Vagina (tissue), 2 donors: ENCODE measurements around the gene SERPINI1. TPM values are rescaled to one million over a fixed set of nuclear protein-coding genes. Genes with fewer than 3 reads are reported as not detected.

ENCODE experiments used
- DNase-seq, 2 donors: peaks; one replicate each; pipeline ENCODE4 v3.0.0-alpha.2; 2017; ENCODE audit errors: extremely low spot score in 2 of 2
- H3K27ac ChIP-seq: fragments of 200-600 bp; sonication (generic); one replicate; pipeline ENCODE4 v1.5.1; 2019
- H3K27me3 ChIP-seq: fragments of 200-600 bp; sonication (generic); one replicate; pipeline ENCODE4 v1.5.1; 2019
- H3K36me3 ChIP-seq, 2 donors: fragments of 200-600 bp; sonication (generic); one replicate each; pipeline ENCODE4 v1.5.1; 2017 to 2019
- H3K4me1 ChIP-seq: fragments of 200-600 bp; sonication (generic); one replicate; pipeline ENCODE4 v1.5.1; 2019
- H3K4me3 ChIP-seq, 2 donors: fragments of 200-600 bp; sonication (generic); 1 replicate in 1 of 2; 2 replicates in 1 of 2; pipeline ENCODE4 v1.5.1; 2016 to 2019
- H3K9me3 ChIP-seq: fragments of 200-600 bp; sonication (generic); one replicate; pipeline ENCODE4 v1.5.1; 2019
- CTCF ChIP-seq, 3 experiments: fragments of 450-650 bp in 2 of 3; fragments of 200-600 bp in 1 of 3; sonication (generic) in 1 of 3; IDR thresholded peaks; one replicate each; pipeline ENCODE4 v1.5.1; 2017 to 2019; ENCODE audit warnings: antibody characterized with exemption in 3 of 3, mild to moderate bottlenecking in 2 of 3, moderate library complexity in 2 of 3
- POLR2A ChIP-seq, 2 donors: fragments of 450-650 bp; IDR thresholded peaks; one replicate each; pipeline ENCODE4 v1.6.1; 2017; ENCODE audit warnings: antibody characterized with exemption in 2 of 2, mild to moderate bottlenecking in 2 of 2, moderate library complexity in 2 of 2
- POLR2AphosphoS5 ChIP-seq, 2 donors: sonication (generic); formaldehyde crosslinking; IDR thresholded peaks; one replicate each; pipeline ENCODE4 v1.9.0; 2017; ENCODE audit warnings: antibody characterized with exemption in 2 of 2, mild to moderate bottlenecking in 2 of 2, low read depth in 1 of 2; ENCODE audit not compliant: insufficient read depth in 1 of 2
- intact Hi-C: fragments of 100-400 bp; cut with DNase I; formaldehyde crosslinking; loops from one replicate; pipeline ENCODE4 v1.15.1; 2023
- total RNA-seq: library from RNA; depleted of rRNA; stranded (reverse); fragments of >200 nt; gene quantifications from one replicate; pipeline ENCODE4 v1.2.3, GENCODE V29; 2016

The SERPINI1 gene
- total RNA-seq, 1 donor from 2014 or later: 13.8 TPM

DNA sequence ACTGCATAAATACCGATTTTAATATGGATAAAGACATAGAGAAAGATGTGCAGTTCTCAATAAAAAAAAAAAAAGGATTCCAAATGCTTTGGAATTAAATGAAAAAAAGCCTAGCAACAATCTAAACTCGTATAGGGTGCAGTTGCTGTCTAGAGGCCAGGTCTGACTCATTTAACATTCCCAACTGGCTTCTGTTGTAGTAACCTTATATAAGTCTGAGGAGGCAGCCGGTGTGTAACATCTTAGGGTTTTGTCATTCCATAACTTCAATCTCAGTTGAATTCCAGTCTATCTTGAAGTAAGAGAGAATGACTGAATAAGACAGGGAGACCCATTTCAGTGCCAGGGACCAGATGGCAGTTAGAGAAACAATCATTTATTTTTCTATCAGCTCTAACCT, 7.3 kb upstream of the SERPINI1 start:
- Histone ChIP-seq H3K36me3 (no peaks in the 10 kb centered on the region), H3K4me3 (no peak overlapping the region), H3K27me3 (no peaks in the 10 kb centered on the region), H3K9me3 (no peaks in the 10 kb centered on the region), H3K4me1 (peaks cover 18% of the 10 kb centered on the region), H3K27ac (no peak overlapping the region)
- intact Hi-C loops: no loop called here
- TF ChIP-seq POLR2A (IDR thresholded peaks at IDR 0.05): no peak
- no peak for TF ChIP-seq CTCF (IDR thresholded peaks at IDR 0.05)
- DNase-seq: no peak

DNA sequence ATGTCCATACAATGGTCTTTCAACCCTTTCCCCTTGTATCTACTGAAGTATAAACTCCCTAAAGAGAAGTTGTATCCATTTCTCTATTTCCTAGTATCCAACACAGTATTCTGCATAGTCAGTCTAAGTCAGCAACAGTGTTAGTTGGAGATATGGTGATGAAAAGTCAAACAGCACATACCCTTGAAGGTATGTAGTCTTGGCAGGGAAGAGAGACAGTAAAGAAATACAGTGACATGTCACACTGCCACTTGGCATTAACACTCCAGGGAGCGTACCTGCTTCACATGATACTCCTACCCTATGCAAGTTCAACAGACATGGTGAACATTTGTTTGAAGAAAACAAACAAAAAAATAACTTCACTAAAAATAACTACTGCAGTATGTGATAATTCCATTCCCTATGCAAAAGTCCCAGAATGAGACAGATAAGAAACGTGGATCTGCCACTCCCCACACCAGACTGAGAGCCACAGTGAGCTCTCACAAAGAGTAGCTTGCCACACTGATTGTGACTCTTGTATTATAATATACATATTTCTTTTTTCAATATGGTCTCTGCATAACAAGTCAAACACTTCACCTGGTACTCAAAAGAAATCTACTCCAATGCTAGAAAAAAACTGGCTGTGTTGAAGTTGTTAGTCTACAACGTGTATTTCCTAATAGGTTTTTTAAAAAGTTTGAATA, 6.7 kb upstream of the SERPINI1 start:
- intact Hi-C loops: no loop called here
- H3K4me3 ChIP-seq: no peak overlapping the region
- no peak overlapping the region for H3K27ac ChIP-seq
- no peaks in the 10 kb centered on the region for H3K36me3 ChIP-seq
- no peak for DNase-seq
- H3K4me1 ChIP-seq: peaks cover 24% of the 10 kb centered on the region
- H3K9me3 ChIP-seq: no peaks in the 10 kb centered on the region
- H3K27me3 ChIP-seq: no peaks in the 10 kb centered on the region
- no peak for TF ChIP-seq POLR2AphosphoS5 (IDR thresholded peaks at IDR 0.05; ENCODE audit: insufficient read depth in 1 of 2, low read depth in 1 of 2)
- no peak for TF ChIP-seq CTCF (IDR thresholded peaks at IDR 0.05)
- TF ChIP-seq POLR2A (IDR thresholded peaks at IDR 0.05): no peak

- no peaks in the 10 kb centered on the region for H3K9me3 ChIP-seq
Measured at GRCh38 chr3:167729591-167729990, 5.9 kb upstream of the SERPINI1 start.

DNA sequence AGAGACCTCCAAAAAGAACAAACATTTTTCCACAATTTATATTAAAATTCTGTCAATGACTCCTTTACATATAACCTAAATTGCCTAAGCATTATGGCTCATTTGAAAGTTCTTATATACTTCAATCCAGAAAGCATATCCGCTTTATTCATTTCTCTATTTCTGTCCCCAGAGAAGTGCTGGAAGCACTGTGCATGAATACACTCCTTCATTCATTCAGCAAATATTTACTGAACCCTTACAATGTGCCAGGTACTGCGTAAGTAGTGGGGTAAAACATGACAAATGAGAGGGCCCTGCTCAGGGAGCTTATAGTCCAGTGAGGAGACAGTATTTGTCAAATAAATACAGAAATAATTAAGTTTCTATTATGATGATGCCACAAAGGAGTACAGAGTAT, 4.1 kb upstream of the SERPINI1 start:
- H3K4me1 ChIP-seq: peaks cover 36% of the 10 kb centered on the region
- TF ChIP-seq POLR2AphosphoS5 (IDR thresholded peaks at IDR 0.05; ENCODE audit: insufficient read depth in 1 of 2, low read depth in 1 of 2): no peak
- no peak for TF ChIP-seq POLR2A (IDR thresholded peaks at IDR 0.05)
- no peak for TF ChIP-seq CTCF (IDR thresholded peaks at IDR 0.05)
- H3K27ac ChIP-seq: no peak overlapping the region
- no peaks in the 10 kb centered on the region for H3K36me3 ChIP-seq
- intact Hi-C loops: no loop called here
- no peaks in the 10 kb centered on the region for H3K27me3 ChIP-seq
- DNase-seq: no peak
- H3K4me3 ChIP-seq: no peak overlapping the region
- no peaks in the 10 kb centered on the region for H3K9me3 ChIP-seq

More at GRCh38 chr3:167729591-167729990, 5.9 kb upstream of the SERPINI1 start:
- DNase-seq: no peak
- intact Hi-C loops: no loop called here
- no peaks in the 10 kb centered on the region for H3K36me3 ChIP-seq
- H3K27ac ChIP-seq: no peak overlapping the region
- TF ChIP-seq CTCF (IDR thresholded peaks at IDR 0.05) (no peak), POLR2A (IDR thresholded peaks at IDR 0.05) (no peak), POLR2AphosphoS5 (IDR thresholded peaks at IDR 0.05; ENCODE audit: insufficient read depth in 1 of 2, low read depth in 1 of 2) (no peak)
- no peaks in the 10 kb centered on the region for H3K27me3 ChIP-seq
- H3K4me1 ChIP-seq: peaks cover 30% of the 10 kb centered on the region
- no peak overlapping the region for H3K4me3 ChIP-seq

GRCh38 chr3:167732313-167733065, 3.0 kb upstream of the SERPINI1 start:
- Histone ChIP-seq H3K27ac (no peak overlapping the region), H3K4me1 (peaks cover 46% of the 10 kb centered on the region), H3K4me3 (no peak overlapping the region), H3K9me3 (no peaks in the 10 kb centered on the region), H3K36me3 (no peaks in the 10 kb centered on the region), H3K27me3 (no peaks in the 10 kb centered on the region)
- DNase-seq: no peak
- TF ChIP-seq POLR2AphosphoS5 (IDR thresholded peaks at IDR 0.05; ENCODE audit: insufficient read depth in 1 of 2, low read depth in 1 of 2) (no peak), CTCF (IDR thresholded peaks at IDR 0.05) (no peak), POLR2A (IDR thresholded peaks at IDR 0.05) (no peak)
- intact Hi-C loops: no loop called here
